ENCODE measurements around the gene BEX4. TPM values are rescaled to one million over a fixed set of nuclear protein-coding genes. Genes with fewer than 3 reads are reported as not detected.
"Not testable (repeated sequence)": the region's sequence is repeated elsewhere in the genome, so short reads cannot be mapped to it uniquely, and the experiment has no call there.

BEX4 gene
- total RNA-seq, 1 experiment from 2014 or later: not detected

- no peaks in the 10 kb centered on the region for H3K9me3 Mint-ChIP-seq (ENCODE audit: unreplicated experiment)
- no peaks in the 10 kb centered on the region for H3K36me3 Mint-ChIP-seq (ENCODE audit: insufficient read depth, unreplicated experiment)
- H3K4me3 Mint-ChIP-seq (ENCODE audit: unreplicated experiment): no peak overlapping the region
Observed at GRCh38 chrX:103220511-103221323, 5.8 kb downstream of the BEX4 start.

GRCh38 chrX:103225918-103226317 lies 11.0 kb downstream of the BEX4 start:
- H3K4me1 Mint-ChIP-seq (ENCODE audit: insufficient read depth, unreplicated experiment); H3K4me3 Mint-ChIP-seq (ENCODE audit: unreplicated experiment); H3K27ac Mint-ChIP-seq (ENCODE audit: low read depth, unreplicated experiment); BruUV-seq (replicated peaks); intact Hi-C loops (cut with micrococcal nuclease); H3K36me3 Mint-ChIP-seq (ENCODE audit: insufficient read depth, unreplicated experiment); H3K9me3 Mint-ChIP-seq (ENCODE audit: unreplicated experiment); DNase-seq (ENCODE audit: unreplicated experiment): not testable (repeated sequence)
- peaks cover 90% of the 10 kb centered on the region for H3K27me3 Mint-ChIP-seq (ENCODE audit: insufficient read depth, unreplicated experiment)
- ChIA-PET CTCF (interaction anchor here (0.7 kb wide), 1 partner anchor 85 kb away, joined by 3 read pairs; no protein-coding TSS in a partner anchor), POLR2A (interaction anchor here (0.9 kb wide), 1 partner anchor 278 kb away, joined by 4 read pairs; no protein-coding TSS in a partner anchor)

More at GRCh38 chrX:103220511-103221323, 5.8 kb downstream of the BEX4 start:
- CTCF ChIA-PET: interaction anchor here (0.6 to 2.0 kb wide), 3 partner anchors 8 to 361 kb away, joined by 3 to 16 read pairs (median 3); no protein-coding TSS in a partner anchor
- peaks cover 83% of the 10 kb centered on the region for H3K27me3 Mint-ChIP-seq (ENCODE audit: insufficient read depth, unreplicated experiment)
- intact Hi-C loops (cut with micrococcal nuclease): no loop called here
- no peak overlapping the region for H3K27ac Mint-ChIP-seq (ENCODE audit: low read depth, unreplicated experiment)
- no peak for DNase-seq (ENCODE audit: unreplicated experiment)
- POLR2A ChIA-PET: no interaction called here
- no TSS peak for BruUV-seq (replicated peaks)
- no peaks in the 10 kb centered on the region for H3K4me1 Mint-ChIP-seq (ENCODE audit: insufficient read depth, unreplicated experiment)
- no peak for TF ChIP-seq CTCF (IDR thresholded peaks at IDR 0.05; ENCODE audit: unreplicated experiment)

- no TSS peak for BruUV-seq (replicated peaks)
- Mint-ChIP-seq H3K9me3 (ENCODE audit: unreplicated experiment) (no peaks in the 10 kb centered on the region), H3K27me3 (ENCODE audit: insufficient read depth, unreplicated experiment) (peaks cover 60% of the 10 kb centered on the region)
Observed at GRCh38 chrX:103233263-103233662, 18.4 kb downstream of the BEX4 start.

GRCh38 chrX:103234869-103235268 lies 20.0 kb downstream of the BEX4 start:
- CTCF ChIA-PET: no interaction called here

More at GRCh38 chrX:103233263-103233662, 18.4 kb downstream of the BEX4 start:
- H3K4me1 Mint-ChIP-seq (ENCODE audit: insufficient read depth, unreplicated experiment): no peaks in the 10 kb centered on the region
- CTCF ChIA-PET: interaction anchor here (0.6 to 0.8 kb wide), 2 partner anchors 22 to 257 kb away, joined by 4 read pairs; no protein-coding TSS in a partner anchor
- H3K36me3 Mint-ChIP-seq (ENCODE audit: insufficient read depth, unreplicated experiment): no peaks in the 10 kb centered on the region
- no peak overlapping the region for H3K4me3 Mint-ChIP-seq (ENCODE audit: unreplicated experiment)
- intact Hi-C loops (cut with micrococcal nuclease): no loop called here
- POLR2A ChIA-PET: no interaction called here
- DNase-seq (ENCODE audit: unreplicated experiment): no peak
- TF ChIP-seq CTCF (IDR thresholded peaks at IDR 0.05; ENCODE audit: unreplicated experiment): no peak
- H3K27ac Mint-ChIP-seq (ENCODE audit: low read depth, unreplicated experiment): no peak overlapping the region

GRCh38 chrX:103235608-103236007 lies 20.7 kb downstream of the BEX4 start:
- BruUV-seq (replicated peaks); H3K36me3 Mint-ChIP-seq (ENCODE audit: insufficient read depth, unreplicated experiment); H3K9me3 Mint-ChIP-seq (ENCODE audit: unreplicated experiment); H3K4me1 Mint-ChIP-seq (ENCODE audit: insufficient read depth, unreplicated experiment); H3K27ac Mint-ChIP-seq (ENCODE audit: low read depth, unreplicated experiment); intact Hi-C loops (cut with micrococcal nuclease); DNase-seq (ENCODE audit: unreplicated experiment); H3K4me3 Mint-ChIP-seq (ENCODE audit: unreplicated experiment): not testable (repeated sequence)
- POLR2A ChIA-PET: interaction anchor here (0.8 to 1.3 kb wide), 2 partner anchors 13 to 19 kb away, joined by 3 read pairs; partner anchors contain the start of gene TCEAL8
- H3K27me3 Mint-ChIP-seq (ENCODE audit: insufficient read depth, unreplicated experiment): peaks cover 41% of the 10 kb centered on the region
- CTCF ChIA-PET: interaction anchor here (1.3 kb wide), 1 partner anchor 24 kb away, joined by 4 read pairs; no protein-coding TSS in a partner anchor

More at GRCh38 chrX:103234869-103235268, 20.0 kb downstream of the BEX4 start:
- no peak for DNase-seq (ENCODE audit: unreplicated experiment)
- H3K27ac Mint-ChIP-seq (ENCODE audit: low read depth, unreplicated experiment): no peak overlapping the region
- no peak for TF ChIP-seq CTCF (IDR thresholded peaks at IDR 0.05; ENCODE audit: unreplicated experiment)
- intact Hi-C loops (cut with micrococcal nuclease): no loop called here
- H3K4me1 Mint-ChIP-seq (ENCODE audit: insufficient read depth, unreplicated experiment): no peaks in the 10 kb centered on the region
- no TSS peak for BruUV-seq (replicated peaks)
- no peaks in the 10 kb centered on the region for H3K9me3 Mint-ChIP-seq (ENCODE audit: unreplicated experiment)
- POLR2A ChIA-PET: no interaction called here
- no peaks in the 10 kb centered on the region for H3K36me3 Mint-ChIP-seq (ENCODE audit: insufficient read depth, unreplicated experiment)
- H3K27me3 Mint-ChIP-seq (ENCODE audit: insufficient read depth, unreplicated experiment): peaks cover 44% of the 10 kb centered on the region
- H3K4me3 Mint-ChIP-seq (ENCODE audit: unreplicated experiment): no peak overlapping the region
